Measurements from ENCODE around the gene CLIC3.

CLIC3 gene

GRCh38 chr9:136952321-136952850 lies 44.0 kb downstream of the CLIC3 start:
- H3K4me3 ChIP-seq (ENCODE audit: low read depth, low read length), result no peak overlapping the region
- CTCF ChIA-PET, result interaction anchor here (1.0 kb wide), 1 partner anchor 83 kb away, joined by 5 read pairs; no protein-coding TSS in a partner anchor
- POLR2A ChIA-PET, result no interaction called here

DNA sequence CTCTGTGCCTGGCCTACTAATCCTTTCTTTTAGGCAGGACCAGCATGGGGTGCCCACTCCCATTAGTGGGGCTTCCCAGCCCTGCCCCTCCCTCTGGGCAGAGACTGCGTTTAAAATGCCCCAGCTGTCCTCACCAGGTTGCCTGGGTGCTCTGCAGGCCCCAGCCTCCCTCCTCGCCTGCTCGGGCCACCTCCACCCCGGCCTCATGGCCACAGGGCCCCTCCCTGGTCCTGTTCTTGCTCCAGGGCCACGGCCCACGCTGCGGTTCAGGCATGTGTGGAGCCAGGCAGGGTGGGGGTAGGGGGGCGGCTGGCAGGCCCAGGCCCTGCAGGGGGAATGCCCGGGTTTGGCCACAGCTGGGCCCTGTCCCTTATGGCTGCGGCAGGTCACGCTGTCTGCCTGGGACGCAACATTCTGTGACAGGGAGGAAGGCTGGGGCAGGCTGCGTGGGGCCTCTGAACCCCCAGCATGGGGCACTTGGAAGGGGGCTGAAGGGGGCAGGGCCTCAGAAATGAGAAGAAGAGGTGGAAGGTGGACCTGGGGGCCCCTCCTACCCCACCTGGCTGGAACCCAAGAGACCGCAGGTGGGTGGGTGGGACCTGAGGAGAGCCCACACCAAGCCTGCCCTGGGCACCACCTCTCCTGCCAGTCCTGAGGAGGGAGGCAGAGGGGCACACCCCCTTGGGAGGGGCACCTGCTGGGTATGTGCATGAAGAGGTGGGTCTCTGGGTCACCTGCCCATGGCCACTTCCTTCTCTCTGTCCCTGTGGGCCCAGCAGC lies 44.6 kb downstream of the CLIC3 start, which contains the start of gene LCN12:
Gene LCN12 (plus strand): TSS at position 733 of the 780 bp plus-strand sequence. CDS start 55 bp downstream, outside the sequence.
- TF ChIP-seq CTCF (IDR thresholded peaks at IDR 0.05; ENCODE audit: insufficient read depth, low read length, missing control alignments), result no peak
- ChIA-PET POLR2A (no interaction called here), CTCF (interaction anchor here (1.3 to 1.9 kb wide), 2 partner anchors 77 to 83 kb away, joined by 4 read pairs; no protein-coding TSS in a partner anchor)
- no peak within 1 kb of the TSS for H3K4me3 ChIP-seq (ENCODE audit: low read depth, low read length)
- no peak for DNase-seq (ENCODE audit: low read depth, low spot score)

More at GRCh38 chr9:136952321-136952850, 44.0 kb downstream of the CLIC3 start:
- TF ChIP-seq CTCF (IDR thresholded peaks at IDR 0.05; ENCODE audit: insufficient read depth, low read length, missing control alignments), result no peak
- DNase-seq (ENCODE audit: low read depth, low spot score), result no peak

DNA sequence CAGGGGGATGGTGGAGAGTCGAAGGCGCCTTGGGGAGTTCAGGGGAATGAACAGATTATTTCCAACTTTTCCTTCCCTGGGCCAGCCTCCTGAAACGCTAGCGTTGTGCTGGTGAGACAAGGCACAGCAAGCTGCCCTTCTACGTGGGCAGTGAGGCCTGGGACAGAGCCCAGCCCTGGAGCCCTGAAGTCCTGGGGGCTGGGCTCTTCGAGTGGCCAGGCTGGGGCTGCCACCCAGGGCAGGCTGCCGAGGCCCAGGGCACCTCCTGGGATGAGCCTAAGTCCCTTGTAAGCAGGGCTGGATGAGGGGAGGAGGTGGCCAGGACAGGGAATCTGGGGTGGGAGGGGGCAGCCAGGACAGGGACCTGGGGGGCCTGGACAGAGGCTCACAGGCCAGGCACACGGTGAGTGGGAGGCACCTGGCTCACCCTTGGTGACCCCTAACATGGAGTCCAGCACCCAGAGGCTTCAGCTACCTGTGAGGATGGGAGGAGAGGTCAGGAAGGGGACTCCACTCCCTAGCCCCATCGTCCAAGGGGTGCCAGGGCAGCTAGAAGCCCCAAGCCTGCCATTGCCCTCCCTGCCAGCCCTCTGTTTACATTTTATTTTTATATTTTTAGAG lies 45.6 kb downstream of the CLIC3 start:
- DNase-seq (ENCODE audit: low read depth, low spot score), result no peak
- no peak overlapping the region for H3K4me3 ChIP-seq (ENCODE audit: low read depth, low read length)
- ChIA-PET POLR2A (interaction anchor here (1.1 kb wide), 1 partner anchor 103 kb away, joined by 3 read pairs; no protein-coding TSS in a partner anchor), CTCF (interaction anchor here (1.3 to 1.9 kb wide), 2 partner anchors 78 to 84 kb away, joined by 4 read pairs; no protein-coding TSS in a partner anchor)
- no peak for TF ChIP-seq CTCF (IDR thresholded peaks at IDR 0.05; ENCODE audit: insufficient read depth, low read length, missing control alignments)

- peak overlapping the region; percentile 58 for H3K4me3 ChIP-seq (ENCODE audit: low read depth, low read length)
- TF ChIP-seq CTCF (IDR thresholded peaks at IDR 0.05; ENCODE audit: insufficient read depth, low read length, missing control alignments), result no peak
- CTCF ChIA-PET, result interaction anchor here (1.3 to 6.3 kb wide), 3 partner anchors 79 to 86 kb away, joined by 4 to 148 read pairs (median 4); no protein-coding TSS in a partner anchor
- POLR2A ChIA-PET, result interaction anchor here (1.1 kb wide), 1 partner anchor 103 kb away, joined by 3 read pairs; no protein-coding TSS in a partner anchor
- DNase-seq (ENCODE audit: low read depth, low spot score), result no peak
These were observed 46.3 kb downstream of the CLIC3 start for GRCh38 chr9:136949817-136950655.

DNA sequence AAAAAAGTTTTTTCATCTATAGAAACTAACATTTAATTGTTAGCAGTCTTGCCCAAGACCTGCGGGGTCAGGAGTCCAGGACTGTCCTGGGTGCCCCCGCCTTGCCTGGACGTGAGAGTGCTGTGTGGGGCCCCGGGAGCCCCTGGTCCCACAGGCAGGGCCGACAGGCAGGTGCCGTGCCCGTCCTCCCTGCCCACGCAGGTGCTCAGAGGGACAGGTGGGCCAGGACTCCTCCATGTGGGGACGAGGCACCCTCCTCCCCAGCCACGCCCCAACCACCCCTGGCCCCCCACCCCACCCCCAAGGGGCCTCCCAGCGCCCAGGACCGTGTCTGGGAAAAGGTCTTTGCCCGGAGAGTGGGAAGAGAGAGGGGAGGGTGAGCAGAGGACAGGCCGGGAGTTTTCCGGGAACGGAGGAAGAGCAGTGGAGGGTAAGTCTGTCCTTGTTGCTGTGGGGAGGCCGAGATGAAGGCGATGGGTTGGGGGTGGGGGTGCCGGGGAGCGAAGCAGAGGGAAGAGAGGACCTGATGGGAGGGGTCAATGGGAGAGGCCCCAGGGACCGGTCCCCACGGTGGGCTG lies 47.0 kb downstream of the CLIC3 start:
- no peak for DNase-seq (ENCODE audit: low read depth, low spot score)
- peak overlapping the region; percentile 58 for H3K4me3 ChIP-seq (ENCODE audit: low read depth, low read length)
- POLR2A ChIA-PET, result no interaction called here
- CTCF ChIA-PET, result interaction anchor here (6.3 kb wide), 1 partner anchor 87 kb away, joined by 148 read pairs; no protein-coding TSS in a partner anchor
- TF ChIP-seq CTCF (IDR thresholded peaks at IDR 0.05; ENCODE audit: insufficient read depth, low read length, missing control alignments), result no peak
